ENCODE data around the gene TBC1D10B. TPM values are rescaled to one million over a fixed set of nuclear protein-coding genes. Genes with fewer than 3 reads are reported as not detected.

TBC1D10B gene
- total and polyA plus RNA-seq, 2 experiments from 2014 or later = 29.3 to 37.9 TPM

- no peak for TF ChIP-seq EZH2 (IDR thresholded peaks at IDR 0.05; ENCODE audit: borderline replicate concordance)
- TF ChIP-seq CTCF (IDR thresholded peaks at IDR 0.05; ENCODE audit: poor library complexity) = no peak
- TF ChIP-seq EZH2phosphoT487 (IDR thresholded peaks at IDR 0.05; ENCODE audit: low read depth, severe bottlenecking, unreplicated experiment) = no peak
- peaks cover 10% of the 10 kb centered on the region for H3K4me1 ChIP-seq (ENCODE audit: insufficient read depth)
- WGBS (ENCODE audit: low lambda C conversion rate, missing lambda C conversion rate) = 5% methylated on average over 16 of the region's 31 CpGs
- no peaks in the 10 kb centered on the region for H3K9me2 ChIP-seq (replicated peaks; ENCODE audit: insufficient read depth)
- DNase-seq (ENCODE audit: low spot score) = peak; percentile 34
- H4K20me1 ChIP-seq (ENCODE audit: insufficient read depth, poor library complexity, severe bottlenecking) = no peaks in the 10 kb centered on the region
- no peaks in the 10 kb centered on the region for H3K36me3 ChIP-seq (replicated peaks; ENCODE audit: insufficient read depth, low read depth)
- no peaks in the 10 kb centered on the region for H3K9me3 ChIP-seq (ENCODE audit: low read depth)
- peak overlapping the region; percentile 98 for H3K27ac ChIP-seq
- H2AFZ ChIP-seq = peak overlapping the region; percentile 86
- no peaks in the 10 kb centered on the region for H3K27me3 ChIP-seq
- H3K79me2 ChIP-seq = peaks cover 24% of the 10 kb centered on the region
- peak overlapping the region; percentile 90 for H3K4me3 ChIP-seq
- peak overlapping the region; percentile 92 for H3K4me2 ChIP-seq
These were observed 24.4 kb upstream of the TBC1D10B start for GRCh38 chr16:30394592-30395154.

GRCh38 chr16:30383521-30383920, 13.2 kb upstream of the TBC1D10B start:
- H2AFZ ChIP-seq = no peak overlapping the region
- H3K27ac ChIP-seq = no peak overlapping the region
- H3K4me3 ChIP-seq = no peak overlapping the region
- H3K9me3 ChIP-seq (ENCODE audit: low read depth) = no peaks in the 10 kb centered on the region
- H3K4me1 ChIP-seq (ENCODE audit: insufficient read depth) = no peaks in the 10 kb centered on the region
- no peaks in the 10 kb centered on the region for H3K27me3 ChIP-seq
- TF ChIP-seq EZH2phosphoT487 (IDR thresholded peaks at IDR 0.05; ENCODE audit: low read depth, severe bottlenecking, unreplicated experiment) (no peak), EZH2 (IDR thresholded peaks at IDR 0.05; ENCODE audit: borderline replicate concordance) (no peak), CTCF (IDR thresholded peaks at IDR 0.05; ENCODE audit: poor library complexity) (no peak)
- WGBS (ENCODE audit: low lambda C conversion rate, missing lambda C conversion rate) = 80% methylated on average over 2 of the region's 2 CpGs
- DNase-seq (ENCODE audit: low spot score) = no peak
- H3K9me2 ChIP-seq (replicated peaks; ENCODE audit: insufficient read depth) = no peaks in the 10 kb centered on the region
- H3K79me2 ChIP-seq = peaks cover 6% of the 10 kb centered on the region
- no peaks in the 10 kb centered on the region for H4K20me1 ChIP-seq (ENCODE audit: insufficient read depth, poor library complexity, severe bottlenecking)
- H3K4me2 ChIP-seq = no peak overlapping the region
- H3K36me3 ChIP-seq (replicated peaks; ENCODE audit: insufficient read depth, low read depth) = no peaks in the 10 kb centered on the region

GRCh38 chr16:30382111-30382881, 12.0 kb upstream of the TBC1D10B start, which contains the start of gene SEPTIN1:
TSS of gene SEPTIN1 (minus strand) at chr16:30382561. CDS start at chr16:30382542, 19 bp downstream.
- Histone ChIP-seq H2AFZ (no peak within 1 kb of the TSS), H3K4me3 (no peak within 1 kb of the TSS), H3K27ac (no peak within 1 kb of the TSS)

More at GRCh38 chr16:30382111-30382881, 12.0 kb upstream of the TBC1D10B start, which contains the start of gene SEPTIN1:
- H3K4me1 ChIP-seq (ENCODE audit: insufficient read depth) = peaks cover 2% of the 10 kb centered on the region
- TF ChIP-seq EZH2phosphoT487 (IDR thresholded peaks at IDR 0.05; ENCODE audit: low read depth, severe bottlenecking, unreplicated experiment) (no peak), CTCF (IDR thresholded peaks at IDR 0.05; ENCODE audit: poor library complexity) (no peak), EZH2 (IDR thresholded peaks at IDR 0.05; ENCODE audit: borderline replicate concordance) (no peak)
- H3K9me2 ChIP-seq (replicated peaks; ENCODE audit: insufficient read depth) = no peaks in the 10 kb centered on the region
- H3K27me3 ChIP-seq = no peaks in the 10 kb centered on the region
- DNase-seq (ENCODE audit: low spot score) = no peak
- H3K9me3 ChIP-seq (ENCODE audit: low read depth) = no peaks in the 10 kb centered on the region
- 90% methylated on average over 12 of the region's 12 CpGs for WGBS (ENCODE audit: low lambda C conversion rate, missing lambda C conversion rate)
- H4K20me1 ChIP-seq (ENCODE audit: insufficient read depth, poor library complexity, severe bottlenecking) = no peaks in the 10 kb centered on the region
- H3K79me2 ChIP-seq = peaks cover 6% of the 10 kb centered on the region
- H3K4me2 ChIP-seq = no peak within 1 kb of the TSS
- H3K36me3 ChIP-seq (replicated peaks; ENCODE audit: insufficient read depth, low read depth) = no peaks in the 10 kb centered on the region

Measured in hepatocyte (in vitro differentiated cells).